ENCODE data around the gene GJD3. TPM values are rescaled to one million over a fixed set of nuclear protein-coding genes. Genes with fewer than 3 reads are reported as not detected.
A peak's percentile ranks its signal among the peaks of the same experiment; 100 is the strongest.

GJD3 gene
- total RNA-seq, 1 donor from 2014 or later, result 0.44 TPM

DNA sequence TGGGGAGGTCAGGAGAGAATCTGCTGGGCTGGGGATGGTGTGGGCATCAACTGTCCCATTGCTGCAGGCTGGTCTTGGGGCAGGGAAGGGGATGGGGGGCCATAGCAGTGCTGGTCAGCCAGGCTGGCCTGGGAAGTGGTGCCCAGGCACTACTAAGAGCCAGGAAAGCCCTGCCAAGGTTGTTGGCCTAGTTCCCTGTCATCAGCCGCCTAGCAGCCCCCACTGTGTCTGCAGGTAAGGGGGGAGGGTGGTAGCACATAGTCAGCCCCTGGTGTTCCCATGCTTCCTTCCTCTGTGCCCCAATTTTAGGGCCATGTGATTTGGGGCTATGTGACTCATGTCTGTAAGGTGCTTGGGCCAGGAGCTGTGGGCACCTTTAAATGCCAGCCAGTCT is 17.8 kb downstream of the GJD3 start:
- intact Hi-C loops (cut with micrococcal nuclease), result no loop called here
- no peak overlapping the region for H3K27ac Mint-ChIP-seq
- no peaks in the 10 kb centered on the region for H3K27me3 Mint-ChIP-seq (ENCODE audit: insufficient read depth)
- H3K9me3 Mint-ChIP-seq, result no peaks in the 10 kb centered on the region
- H3K4me1 Mint-ChIP-seq (ENCODE audit: low read depth), result peaks cover 35% of the 10 kb centered on the region
- DNase-seq (ENCODE audit: low spot score), result no peak
- no peak overlapping the region for H3K4me3 Mint-ChIP-seq
- H3K36me3 Mint-ChIP-seq (ENCODE audit: low read depth), result peaks cover 16% of the 10 kb centered on the region

- peaks cover 36% of the 10 kb centered on the region for H3K4me1 Mint-ChIP-seq (ENCODE audit: low read depth)
- no peak overlapping the region for H3K4me3 Mint-ChIP-seq
- no peak for DNase-seq (ENCODE audit: low spot score)
- H3K9me3 Mint-ChIP-seq, result no peaks in the 10 kb centered on the region
- H3K36me3 Mint-ChIP-seq (ENCODE audit: low read depth), result peaks cover 14% of the 10 kb centered on the region
- intact Hi-C loops (cut with micrococcal nuclease), result no loop called here
- no peaks in the 10 kb centered on the region for H3K27me3 Mint-ChIP-seq (ENCODE audit: insufficient read depth)
- H3K27ac Mint-ChIP-seq, result no peak overlapping the region
Measured at GRCh38 chr17:40345994-40346764, 18.4 kb downstream of the GJD3 start.

GRCh38 chr17:40345161-40345993 is 19.2 kb downstream of the GJD3 start:
- Mint-ChIP-seq H3K27ac (peak overlapping the region; percentile 12), H3K4me3 (peak overlapping the region; percentile 15), H3K9me3 (no peaks in the 10 kb centered on the region), H3K27me3 (ENCODE audit: insufficient read depth) (no peaks in the 10 kb centered on the region), H3K4me1 (ENCODE audit: low read depth) (peaks cover 44% of the 10 kb centered on the region), H3K36me3 (ENCODE audit: low read depth) (peaks cover 19% of the 10 kb centered on the region)
- DNase-seq (ENCODE audit: low spot score), result no peak
- intact Hi-C loops (cut with micrococcal nuclease), result no loop called here

GRCh38 chr17:40344421-40345160 is 19.9 kb downstream of the GJD3 start:
- no peak for DNase-seq (ENCODE audit: low spot score)
- no peaks in the 10 kb centered on the region for H3K27me3 Mint-ChIP-seq (ENCODE audit: insufficient read depth)
- no peaks in the 10 kb centered on the region for H3K9me3 Mint-ChIP-seq
- intact Hi-C loops (cut with micrococcal nuclease), result no loop called here
- peak overlapping the region; percentile 24 for H3K4me3 Mint-ChIP-seq
- H3K4me1 Mint-ChIP-seq (ENCODE audit: low read depth), result peaks cover 46% of the 10 kb centered on the region
- peaks cover 24% of the 10 kb centered on the region for H3K36me3 Mint-ChIP-seq (ENCODE audit: low read depth)
- H3K27ac Mint-ChIP-seq, result peak overlapping the region; percentile 12

DNA sequence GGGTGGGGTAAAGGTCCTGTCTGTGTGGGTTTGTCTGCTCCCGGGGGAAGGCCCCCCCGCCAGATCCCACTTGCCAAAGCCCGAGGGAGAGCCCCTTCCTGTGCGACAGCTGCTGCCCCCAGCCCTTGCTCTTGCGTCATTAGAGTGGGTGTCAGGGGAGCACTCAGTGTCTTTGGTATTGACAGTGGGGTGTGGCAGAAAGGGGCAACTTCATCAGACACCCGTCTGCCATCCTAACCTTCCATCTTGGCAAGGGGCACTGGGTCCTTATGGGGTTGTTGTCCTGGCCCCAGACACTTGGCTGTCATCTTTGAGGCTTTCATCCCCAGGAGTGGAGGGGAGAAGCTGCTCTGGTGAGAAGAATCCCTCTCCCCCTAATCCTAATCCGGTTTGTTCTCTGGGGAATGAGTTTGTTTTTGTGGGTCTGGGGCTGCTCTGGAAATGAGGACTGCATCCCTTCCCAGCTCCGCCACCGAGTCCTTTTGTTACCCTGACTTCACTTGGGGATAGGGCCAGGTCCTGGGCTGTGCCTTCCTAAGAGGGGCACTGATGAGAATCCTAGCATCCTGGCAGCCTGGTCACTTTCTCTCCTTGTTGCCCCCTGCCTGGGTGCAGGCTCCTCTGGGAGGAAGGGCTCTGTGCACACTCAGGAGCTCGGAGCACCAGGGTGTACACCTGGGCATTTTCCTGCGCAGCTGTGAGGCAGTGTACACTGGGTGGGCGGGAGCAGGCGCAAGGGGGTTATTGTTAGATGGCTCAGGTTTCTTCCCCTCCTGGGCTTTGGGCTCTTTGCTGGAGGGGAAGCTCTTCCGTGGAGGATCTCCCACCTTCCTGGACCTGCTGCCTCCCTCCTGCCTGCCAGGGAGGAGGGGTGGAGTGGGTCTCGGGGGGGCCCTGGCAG is 21.1 kb downstream of the GJD3 start:
- intact Hi-C loops (cut with micrococcal nuclease), result no loop called here
- no peak for DNase-seq (ENCODE audit: low spot score)
- H3K4me3 Mint-ChIP-seq, result peak overlapping the region; percentile 71
- H3K27ac Mint-ChIP-seq, result peak overlapping the region; percentile 3
- H3K4me1 Mint-ChIP-seq (ENCODE audit: low read depth), result peaks cover 54% of the 10 kb centered on the region
- H3K27me3 Mint-ChIP-seq (ENCODE audit: insufficient read depth), result no peaks in the 10 kb centered on the region
- peaks cover 18% of the 10 kb centered on the region for H3K36me3 Mint-ChIP-seq (ENCODE audit: low read depth)
- no peaks in the 10 kb centered on the region for H3K9me3 Mint-ChIP-seq

GRCh38 chr17:40342504-40343218 is 21.9 kb downstream of the GJD3 start:
- intact Hi-C loops (cut with micrococcal nuclease), result no loop called here
- Mint-ChIP-seq H3K4me1 (ENCODE audit: low read depth) (peaks cover 61% of the 10 kb centered on the region), H3K4me3 (peak overlapping the region; percentile 71), H3K27ac (peak overlapping the region; percentile 3), H3K27me3 (ENCODE audit: insufficient read depth) (no peaks in the 10 kb centered on the region), H3K9me3 (no peaks in the 10 kb centered on the region), H3K36me3 (ENCODE audit: low read depth) (peaks cover 25% of the 10 kb centered on the region)
- no peak for DNase-seq (ENCODE audit: low spot score)

DNA sequence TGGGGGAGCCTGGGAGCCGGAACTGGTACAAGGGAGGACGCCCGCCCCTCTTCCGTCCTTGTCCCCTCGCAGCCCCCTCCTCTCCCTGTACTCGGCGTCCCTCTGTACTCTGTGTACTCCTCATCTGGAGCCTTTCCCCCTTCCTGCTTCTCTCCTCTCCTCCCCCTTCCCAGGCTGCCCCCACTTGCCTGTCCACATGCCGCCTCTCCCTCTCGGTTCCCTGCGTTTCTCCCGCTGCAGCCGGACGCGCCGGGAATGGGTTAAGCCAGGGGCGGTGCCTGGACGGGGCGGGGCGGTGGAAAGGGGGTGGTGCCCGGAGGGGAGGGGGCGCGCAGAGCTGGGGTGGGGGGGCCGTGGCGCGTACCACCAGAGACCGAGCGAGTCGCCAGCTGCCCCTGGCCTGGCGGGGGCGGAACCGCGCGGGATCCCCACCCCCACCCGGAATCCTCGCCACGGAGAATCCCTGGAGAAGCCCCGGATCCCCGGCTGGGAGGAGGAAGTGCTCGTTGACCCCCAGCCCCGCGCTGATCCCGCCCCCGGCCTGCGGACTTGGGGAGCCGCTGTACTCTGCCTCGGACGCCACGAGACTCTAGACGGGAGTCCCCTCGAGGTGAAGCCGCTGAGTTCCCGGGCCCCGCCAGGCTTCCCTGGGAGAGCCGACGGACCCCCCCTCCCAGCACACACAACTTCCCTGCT is 22.6 kb downstream of the GJD3 start:
- Mint-ChIP-seq H3K4me3 (peak overlapping the region; percentile 71), H3K4me1 (ENCODE audit: low read depth) (peaks cover 68% of the 10 kb centered on the region), H3K27me3 (ENCODE audit: insufficient read depth) (no peaks in the 10 kb centered on the region), H3K27ac (no peak overlapping the region), H3K36me3 (ENCODE audit: low read depth) (peaks cover 26% of the 10 kb centered on the region), H3K9me3 (no peaks in the 10 kb centered on the region)
- no peak for DNase-seq (ENCODE audit: low spot score)
- intact Hi-C loops (cut with micrococcal nuclease), result loop anchor here (1.0 kb wide), 2 partner anchors 17 to 24 kb away; no protein-coding TSS in a partner anchor

- Mint-ChIP-seq H3K9me3 (no peaks in the 10 kb centered on the region), H3K36me3 (ENCODE audit: low read depth) (peaks cover 26% of the 10 kb centered on the region), H3K27me3 (ENCODE audit: insufficient read depth) (no peaks in the 10 kb centered on the region), H3K27ac (peak overlapping the region; percentile 86), H3K4me1 (ENCODE audit: low read depth) (peaks cover 69% of the 10 kb centered on the region), H3K4me3 (peak overlapping the region; percentile 77)
- peak; percentile 79 for DNase-seq (ENCODE audit: low spot score)
- intact Hi-C loops (cut with micrococcal nuclease), result loop anchor here (1.0 kb wide), 2 partner anchors 16 to 23 kb away; no protein-coding TSS in a partner anchor
Measured at GRCh38 chr17:40340880-40341807, 23.4 kb downstream of the GJD3 start.

- no peaks in the 10 kb centered on the region for H3K9me3 Mint-ChIP-seq
- no peak for DNase-seq (ENCODE audit: low spot score)
- no peak overlapping the region for H3K4me3 Mint-ChIP-seq
- H3K36me3 Mint-ChIP-seq (ENCODE audit: low read depth), result peaks cover 26% of the 10 kb centered on the region
- intact Hi-C loops (cut with micrococcal nuclease), result no loop called here
- H3K4me1 Mint-ChIP-seq (ENCODE audit: low read depth), result peaks cover 67% of the 10 kb centered on the region
- no peaks in the 10 kb centered on the region for H3K27me3 Mint-ChIP-seq (ENCODE audit: insufficient read depth)
- peak overlapping the region; percentile 32 for H3K27ac Mint-ChIP-seq
Measured at GRCh38 chr17:40340327-40340726, 24.2 kb downstream of the GJD3 start.

- no peak overlapping the region for H3K4me3 Mint-ChIP-seq
- DNase-seq (ENCODE audit: low spot score), result no peak
- no peak overlapping the region for H3K27ac Mint-ChIP-seq
- no peaks in the 10 kb centered on the region for H3K9me3 Mint-ChIP-seq
- intact Hi-C loops (cut with micrococcal nuclease), result no loop called here
- H3K4me1 Mint-ChIP-seq (ENCODE audit: low read depth), result peaks cover 71% of the 10 kb centered on the region
- H3K27me3 Mint-ChIP-seq (ENCODE audit: insufficient read depth), result no peaks in the 10 kb centered on the region
- H3K36me3 Mint-ChIP-seq (ENCODE audit: low read depth), result peaks cover 29% of the 10 kb centered on the region
Measured at GRCh38 chr17:40338941-40339649, 25.4 kb downstream of the GJD3 start.
